H1 (cell line): ENCODE measurements around the gene SLC25A26.

ENCODE experiments used
- ATF2 ChIP-seq: IDR thresholded peaks from 2 replicates; pipeline ENCODE4 v1.6.1; 2012; ENCODE audit warnings: low read length, inconsistent platforms
- BRCA1 ChIP-seq: IDR thresholded peaks from 2 replicates; pipeline ENCODE4 v1.6.1; 2012; ENCODE audit warnings: low read depth, low read length, improper control_type of control experiment
- CTCF ChIP-seq, 3 experiments: IDR thresholded peaks; 1 replicate in 2 of 3; 2 replicates in 1 of 3; pipeline versions ENCODE4 v1.5.1 to v1.6.1; 2011; ENCODE audit warnings: low read length in 3 of 3, mild to moderate bottlenecking in 3 of 3, inconsistent platforms in 2 of 3, low read depth in 1 of 3, moderate library complexity in 1 of 3; ENCODE audit not compliant: insufficient read depth in 1 of 3; ENCODE audit errors: control extremely low read depth in 1 of 3
- EZH2 ChIP-seq: fragments of 200-600 bp; sonication (generic); IDR thresholded peaks from 2 replicates; pipeline ENCODE4 v1.7.1; 2012; ENCODE audit warnings: low read depth, mild to moderate bottlenecking, moderate library complexity, low read length, inconsistent platforms; ENCODE audit not compliant: severe bottlenecking
- FOSL1 ChIP-seq: IDR thresholded peaks from 2 replicates; pipeline ENCODE4 v1.6.1; 2011; ENCODE audit warnings: mild to moderate bottlenecking, low read depth, low read length, moderate library complexity; ENCODE audit not compliant: insufficient read depth
- JUN ChIP-seq: IDR thresholded peaks from 2 replicates; pipeline ENCODE4 v1.6.1; 2011; ENCODE audit warnings: low read depth, mild to moderate bottlenecking, improper control_type of control experiment, low read length
- KDM1A ChIP-seq: fragments of 200-600, 300-600 bp; sonication (generic); IDR thresholded peaks from 2 replicates; pipeline ENCODE4 v1.7.1; 2016; ENCODE audit warnings: mild to moderate bottlenecking, low read length, borderline replicate concordance
- POLR2AphosphoS5 ChIP-seq: IDR thresholded peaks from 2 replicates; pipeline ENCODE4 v1.6.1; 2011; ENCODE audit warnings: low read depth, low read length
- RAD21 ChIP-seq, 2 experiments: IDR thresholded peaks in 1 of 2; conservative IDR thresholded peaks in 1 of 2; 2 replicates each; pipeline ENCODE4 v1.6.1; 2011; ENCODE audit warnings: low read depth in 2 of 2, low read length in 2 of 2, improper control_type of control experiment in 1 of 2, inconsistent platforms in 1 of 2, mild to moderate bottlenecking in 1 of 2, moderate library complexity in 1 of 2
- SRF ChIP-seq: IDR thresholded peaks from 2 replicates; pipeline ENCODE4 v1.6.1; 2011; ENCODE audit warnings: mild to moderate bottlenecking, low read depth, low read length, moderate library complexity

GRCh38 chr3:66268864-66269263 lies 48.1 kb downstream of the SLC25A26 start:
- no peak for TF ChIP-seq FOSL1
- TF ChIP-seq BRCA1 = no peak
- TF ChIP-seq POLR2AphosphoS5 = no peak
- no peak for TF ChIP-seq RAD21 (IDR thresholded peaks at IDR 0.05 in 1 of 2, conservative IDR thresholded peaks at IDR 0.05 in 1 of 2; ENCODE audit: low read depth in 2 of 2, low read length in 2 of 2)
- TF ChIP-seq EZH2 = no peak
- no peak for TF ChIP-seq CTCF (IDR thresholded peaks at IDR 0.05; ENCODE audit: control extremely low read depth in 1 of 3, insufficient read depth in 1 of 3, low read depth in 1 of 3, low read length in 3 of 3)
- TF ChIP-seq ATF2 = no peak
- no peak for TF ChIP-seq KDM1A
- no peak for TF ChIP-seq JUN
- TF ChIP-seq SRF = no peak
